C1 segment of cervical spinal cord (tissue), 14 donors: ENCODE data around the gene SZT2.

Source experiments
- DNase-seq, 14 donors: peaks; one replicate each; lab custom pipeline; 2025; lab: John Stamatoyannopoulos, UW

Gene SZT2

DNA sequence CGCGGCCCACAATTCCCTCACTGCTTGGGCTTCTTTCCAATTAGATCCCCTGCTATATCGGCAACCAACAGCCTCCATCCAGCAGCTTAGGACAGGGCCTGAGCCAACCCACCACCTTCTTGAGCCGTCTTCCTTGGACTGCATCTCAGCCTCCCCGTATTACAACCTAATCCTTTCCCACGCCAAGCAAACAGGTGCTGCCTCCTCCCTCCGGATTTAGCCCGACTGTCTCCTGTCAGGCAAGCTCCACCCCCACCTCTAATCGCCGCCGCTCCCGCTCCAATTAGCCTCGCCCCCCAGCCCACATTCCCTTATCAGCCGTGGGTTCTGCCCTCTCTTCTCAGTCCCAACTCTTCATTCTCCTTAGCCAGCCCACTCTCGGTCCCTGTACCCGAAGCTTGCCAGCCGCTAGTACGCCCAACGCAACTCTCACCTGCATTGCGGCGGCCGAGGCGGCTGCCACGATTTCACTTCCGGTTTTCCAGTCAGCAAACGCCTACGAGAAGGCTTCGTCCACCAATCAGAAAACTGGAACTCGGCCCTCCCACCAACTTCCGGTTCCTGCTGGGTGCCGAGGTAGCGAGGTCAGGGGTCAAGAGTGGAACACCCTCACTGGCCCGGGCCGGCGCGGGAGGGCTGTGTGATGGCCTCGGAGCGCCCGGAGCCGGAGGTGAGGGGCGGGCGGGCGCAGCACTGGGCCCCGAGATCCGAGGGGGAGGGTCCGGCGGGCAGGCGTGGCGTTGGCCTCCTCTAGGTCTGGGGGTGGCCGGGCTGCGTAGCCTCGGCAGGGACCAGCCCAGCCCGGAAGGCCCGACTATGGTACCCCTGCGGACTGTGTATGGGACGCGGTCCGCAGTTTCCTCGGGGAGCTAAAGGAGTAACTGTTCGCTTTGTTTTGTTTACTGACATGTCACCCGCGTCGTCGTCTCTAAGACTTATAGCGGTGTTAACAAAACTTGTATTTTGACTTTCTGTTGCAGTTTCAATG lies at the start of gene SZT2, which contains the start of gene MED8:
Gene SZT2 (plus strand): TSS at position 574 of the 988 bp plus-strand sequence. CDS start 70 bp downstream, at position 644.
Gene MED8 (minus strand): TSS at position 475 of the 988 bp plus-strand sequence. CDS start 36 bp downstream, at position 439.
- DNase-seq = peak; percentile 59 to 96 (median 92)

DNA sequence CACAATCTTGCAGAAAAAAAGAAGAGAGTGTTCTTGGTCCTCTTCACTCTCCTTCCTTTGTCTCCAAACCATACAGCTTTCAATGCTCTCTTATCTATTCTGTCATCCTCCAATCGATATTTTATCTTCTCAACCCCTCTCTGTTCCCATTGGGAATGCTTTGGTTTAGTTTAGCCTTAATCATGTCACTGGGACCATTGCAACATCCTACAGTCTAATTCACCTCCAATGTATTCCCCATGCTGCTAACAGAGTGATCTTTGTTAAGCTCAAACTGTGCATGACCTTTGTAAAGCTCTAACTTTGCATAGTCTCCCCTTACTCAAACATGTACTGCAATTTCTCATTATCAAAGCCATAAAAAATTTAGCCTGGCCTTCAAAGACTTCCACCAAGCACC lies 49.1 kb upstream of the SZT2 start:
- DNase-seq = no peak

- DNase-seq = no peak
Observed at GRCh38 chr1:43344267-43344850, 45.3 kb upstream of the SZT2 start.

DNA sequence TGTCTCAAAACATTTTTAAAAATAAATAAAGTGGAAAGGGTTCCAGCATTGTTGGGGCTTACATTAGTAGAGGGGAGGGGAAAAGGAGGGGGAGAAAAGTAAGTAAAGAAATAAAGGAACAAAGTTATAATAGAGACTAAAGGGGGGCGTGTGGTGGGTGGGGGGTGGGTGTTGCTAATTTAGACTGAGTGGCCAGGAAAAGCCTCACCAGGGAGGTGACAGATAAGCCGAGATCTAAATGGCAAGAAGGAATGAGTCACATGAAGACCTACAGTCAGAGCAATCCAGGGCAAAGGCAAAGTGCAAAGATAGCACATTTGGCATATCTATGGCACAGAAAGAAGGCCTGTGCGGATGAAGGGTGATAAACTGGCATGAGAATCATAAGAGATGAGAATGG lies 44.6 kb upstream of the SZT2 start:
- no peak for DNase-seq

- no peak for DNase-seq
Observed at GRCh38 chr1:43346636-43347035, 43.1 kb upstream of the SZT2 start.

DNA sequence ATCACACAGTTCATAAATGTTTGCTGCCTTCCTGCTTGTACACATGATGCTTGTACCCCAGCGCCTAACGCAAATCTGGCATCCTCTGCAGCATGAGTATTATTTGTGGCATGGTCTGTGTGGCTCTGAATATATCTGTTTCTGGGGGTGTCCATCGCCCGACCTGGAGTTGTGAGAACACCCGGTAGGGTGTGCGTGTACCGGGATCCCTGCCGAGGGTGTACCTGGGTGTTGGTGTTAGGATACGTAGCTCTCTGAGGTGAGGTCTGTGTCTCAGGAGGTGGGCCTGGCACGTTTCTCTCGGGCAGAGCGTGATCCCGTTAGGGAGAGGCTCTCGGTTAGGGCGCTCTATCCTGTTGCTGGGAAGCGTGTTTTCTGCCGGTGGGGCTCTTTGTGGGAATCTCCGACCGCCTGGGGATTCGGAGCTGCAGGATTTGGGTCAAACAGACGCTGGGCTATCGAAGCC lies 41.3 kb upstream of the SZT2 start:
- peak in 3 of 14 donors; percentile 50 to 79 (median 60) for DNase-seq

- peak in 11 of 14 donors; percentile 18 to 86 (median 47) for DNase-seq
Observed at GRCh38 chr1:43348809-43349593, 40.7 kb upstream of the SZT2 start.

DNA sequence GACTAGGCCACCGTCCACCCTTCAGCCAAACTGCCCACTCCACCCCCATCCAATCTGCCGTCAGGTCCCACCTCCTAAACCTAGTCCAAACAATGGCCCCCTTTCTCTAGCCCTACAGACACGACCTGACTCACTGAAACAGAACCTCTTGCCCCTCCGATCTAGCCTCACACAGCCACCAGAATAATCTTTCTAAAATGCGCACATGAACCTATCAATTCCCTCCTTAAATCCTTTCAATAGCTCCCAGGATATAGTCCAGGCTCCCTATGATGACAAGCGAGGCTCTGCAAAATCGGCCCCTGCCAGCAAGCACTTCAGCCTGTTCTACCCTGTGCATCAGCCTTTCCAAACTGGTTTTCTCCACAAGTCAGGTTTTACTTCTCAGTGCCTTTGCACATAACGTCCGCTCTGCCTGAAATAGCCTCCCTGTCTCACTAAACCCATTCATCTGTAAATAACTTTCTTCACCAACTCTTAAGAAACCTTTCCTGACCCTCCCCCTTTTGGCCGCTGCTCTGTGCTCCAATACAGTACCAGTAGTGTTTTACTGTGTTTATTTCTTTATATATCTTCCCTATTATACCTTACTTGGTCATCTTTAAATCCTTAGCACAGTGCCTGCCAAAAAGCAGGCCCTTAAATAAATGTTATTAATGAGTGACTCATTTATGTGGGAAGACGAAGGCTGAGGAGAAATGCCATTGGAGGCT lies 39.9 kb upstream of the SZT2 start:
- DNase-seq = peak in 3 of 14 donors; percentile 32 to 44 (median 41)

- no peak for DNase-seq
Observed at GRCh38 chr1:43350976-43351375, 38.7 kb upstream of the SZT2 start.

GRCh38 chr1:43351421-43352350 lies 38.0 kb upstream of the SZT2 start:
- DNase-seq = no peak

- no peak for DNase-seq
Observed at GRCh38 chr1:43352351-43352705, 37.4 kb upstream of the SZT2 start.

DNA sequence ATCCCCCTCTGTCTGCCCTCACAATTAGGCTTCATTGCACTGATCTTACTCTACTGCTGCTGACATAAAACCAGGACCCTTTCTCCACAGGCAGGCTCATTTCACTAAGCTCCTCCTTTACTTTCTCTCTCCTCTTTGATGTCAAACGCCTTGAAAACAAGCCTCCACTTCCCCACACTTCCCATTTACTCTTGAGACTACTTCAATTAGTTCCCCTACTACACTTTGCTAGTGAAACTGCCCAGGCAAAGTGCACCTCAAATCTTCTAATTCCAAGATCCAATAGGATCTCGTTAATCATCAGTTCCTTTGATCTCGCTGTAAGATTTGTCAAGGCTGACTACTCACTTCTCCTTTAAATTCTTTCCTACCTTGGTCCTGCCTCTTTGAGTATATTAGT lies 36.8 kb upstream of the SZT2 start:
- DNase-seq = no peak

GRCh38 chr1:43354471-43354870 lies 35.2 kb upstream of the SZT2 start:
- DNase-seq = no peak

- DNase-seq = no peak
Observed at GRCh38 chr1:43354936-43355335, 34.8 kb upstream of the SZT2 start.

DNA sequence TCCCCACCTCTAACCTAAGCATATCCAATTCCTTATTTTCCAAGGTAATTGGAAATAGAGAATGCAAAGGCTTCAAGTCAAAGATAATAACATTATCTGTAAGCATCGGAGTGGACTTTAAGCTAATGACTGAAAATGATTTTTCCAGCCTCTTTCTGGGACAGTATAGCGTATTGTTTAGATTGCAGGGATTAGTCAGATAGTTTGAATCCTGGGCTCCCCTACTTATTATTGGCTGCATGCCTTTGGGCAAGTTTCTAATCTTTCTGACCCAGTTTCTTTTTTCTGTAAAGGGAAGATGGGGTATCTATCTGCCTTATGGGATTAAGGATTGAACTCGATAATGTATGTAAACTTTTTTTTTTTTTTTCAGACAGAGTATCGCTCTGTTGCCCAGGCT lies 32.4 kb upstream of the SZT2 start:
- no peak for DNase-seq

GRCh38 chr1:43358121-43358745 lies 31.5 kb upstream of the SZT2 start:
- peak in 1 of 14 donors; percentile 34 for DNase-seq

DNA sequence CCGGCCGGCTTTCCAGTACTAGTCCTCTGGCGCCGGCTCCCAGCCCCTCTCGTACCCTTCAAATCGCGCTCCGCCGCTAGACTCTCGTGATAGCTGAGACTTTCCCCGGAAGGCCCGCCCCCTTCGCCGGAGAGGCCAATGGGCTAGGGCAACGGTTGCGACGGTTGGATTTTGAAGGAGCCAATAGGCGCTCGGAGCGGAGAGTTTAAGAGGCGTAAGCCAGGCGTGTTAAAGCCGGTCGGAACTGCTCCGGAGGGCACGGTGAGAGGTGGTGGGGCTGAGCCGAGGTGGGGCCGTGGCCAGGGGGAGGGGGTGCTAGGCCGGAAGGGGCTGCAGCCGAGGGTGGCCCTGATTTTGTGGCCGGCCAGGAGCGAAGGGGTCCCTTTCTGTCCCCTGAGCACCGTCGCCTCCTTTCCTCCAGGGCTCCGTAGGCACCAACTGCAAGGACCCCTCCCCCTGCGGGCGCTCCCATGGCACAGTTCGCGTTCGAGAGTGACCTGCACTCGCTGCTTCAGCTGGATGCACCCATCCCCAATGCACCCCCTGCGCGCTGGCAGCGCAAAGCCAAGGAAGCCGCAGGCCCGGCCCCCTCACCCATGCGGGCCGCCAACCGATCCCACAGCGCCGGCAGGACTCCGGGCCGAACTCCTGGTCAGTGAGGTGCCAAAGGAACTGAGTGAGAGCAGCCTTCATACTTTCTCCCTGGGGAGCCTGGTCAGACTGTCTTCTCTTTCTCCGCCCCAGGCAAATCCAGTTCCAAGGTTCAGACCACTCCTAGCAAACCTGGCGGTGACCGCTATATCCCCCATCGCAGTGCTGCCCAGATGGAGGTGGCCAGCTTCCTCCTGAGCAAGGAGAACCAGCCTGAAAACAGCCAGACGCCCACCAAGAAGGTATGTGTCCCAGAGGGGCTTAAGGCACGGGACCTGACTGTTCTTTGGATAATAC lies 30.7 kb upstream of the SZT2 start, which contains the start of gene CDC20:
Gene CDC20 (plus strand): TSS at position 236 of the 948 bp plus-strand sequence. CDS start 235 bp downstream, at position 471.
- peak; percentile 56 to 96 (median 92) for DNase-seq

DNA sequence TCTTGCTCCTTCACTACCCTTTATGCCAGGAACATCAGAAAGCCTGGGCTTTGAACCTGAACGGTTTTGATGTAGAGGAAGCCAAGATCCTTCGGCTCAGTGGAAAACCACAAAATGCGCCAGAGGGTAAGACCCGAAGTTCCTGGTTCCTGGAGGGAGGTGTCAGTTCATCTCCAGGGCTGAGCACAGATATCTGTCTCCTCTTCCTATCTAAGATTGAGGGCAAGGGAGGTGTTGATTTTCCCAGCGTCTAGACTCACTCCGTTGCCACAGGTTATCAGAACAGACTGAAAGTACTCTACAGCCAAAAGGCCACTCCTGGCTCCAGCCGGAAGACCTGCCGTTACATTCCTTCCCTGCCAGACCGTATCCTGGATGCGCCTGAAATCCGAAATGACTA lies 30.0 kb upstream of the SZT2 start:
- DNase-seq = no peak
